Ectodermal cell (in vitro differentiated cells): ENCODE measurements around the gene VPS37B.
"Not testable (repeated sequence)": the region's sequence is repeated elsewhere in the genome, so short reads cannot be mapped to it uniquely, and the experiment has no call there.

Experiments
- H3K27ac ChIP-seq: 2 replicates; pipeline ENCODE4 v1.7.0; 2013; ENCODE audit warnings: mild to moderate bottlenecking, low read depth, low read length; ENCODE audit not compliant: insufficient read depth, poor library complexity, severe bottlenecking
- H3K27me3 ChIP-seq: 2 replicates; pipeline ENCODE4 v1.7.0; 2013; ENCODE audit warnings: mild to moderate bottlenecking, low read length; ENCODE audit not compliant: insufficient read depth, control insufficient read depth, poor library complexity, severe bottlenecking
- H3K36me3 ChIP-seq: one replicate; pipeline ENCODE4 v1.7.0; 2013; ENCODE audit warnings: low read length; ENCODE audit not compliant: control insufficient read depth, insufficient read depth
- H3K4me1 ChIP-seq: one replicate; pipeline ENCODE4 v1.7.0; 2013; ENCODE audit warnings: low read length; ENCODE audit not compliant: control insufficient read depth, insufficient read depth
- H3K4me3 ChIP-seq: 2 replicates; pipeline ENCODE4 v1.7.0; 2013; ENCODE audit warnings: low read depth, low read length, control low read depth; ENCODE audit not compliant: insufficient read depth
- H3K9me3 ChIP-seq: 2 replicates; pipeline ENCODE4 v1.7.0; 2013; ENCODE audit warnings: mild to moderate bottlenecking, low read length, moderate library complexity; ENCODE audit not compliant: control insufficient read depth
- WGBS, 2 experiments: methylation state at CpG; one replicate each; pipeline ENCODE4 v1.1.7; 2013; ENCODE audit warnings: missing lambda C conversion rate in 2 of 2; 5-methylcytosine and 5-hydroxymethylcytosine counted together

The VPS37B gene

GRCh38 chr12:122892724-122893123, 3.2 kb downstream of the VPS37B start:
- not testable (repeated sequence) for H3K9me3 ChIP-seq, H3K36me3 ChIP-seq, H3K4me3 ChIP-seq, H3K27ac ChIP-seq
- Histone ChIP-seq H3K4me1 (peaks cover 24% of the 10 kb centered on the region), H3K27me3 (peaks cover 36% of the 10 kb centered on the region)
- 92 to 94% methylated on average over 9 of the region's 9 CpGs for WGBS, 2 experiments

DNA sequence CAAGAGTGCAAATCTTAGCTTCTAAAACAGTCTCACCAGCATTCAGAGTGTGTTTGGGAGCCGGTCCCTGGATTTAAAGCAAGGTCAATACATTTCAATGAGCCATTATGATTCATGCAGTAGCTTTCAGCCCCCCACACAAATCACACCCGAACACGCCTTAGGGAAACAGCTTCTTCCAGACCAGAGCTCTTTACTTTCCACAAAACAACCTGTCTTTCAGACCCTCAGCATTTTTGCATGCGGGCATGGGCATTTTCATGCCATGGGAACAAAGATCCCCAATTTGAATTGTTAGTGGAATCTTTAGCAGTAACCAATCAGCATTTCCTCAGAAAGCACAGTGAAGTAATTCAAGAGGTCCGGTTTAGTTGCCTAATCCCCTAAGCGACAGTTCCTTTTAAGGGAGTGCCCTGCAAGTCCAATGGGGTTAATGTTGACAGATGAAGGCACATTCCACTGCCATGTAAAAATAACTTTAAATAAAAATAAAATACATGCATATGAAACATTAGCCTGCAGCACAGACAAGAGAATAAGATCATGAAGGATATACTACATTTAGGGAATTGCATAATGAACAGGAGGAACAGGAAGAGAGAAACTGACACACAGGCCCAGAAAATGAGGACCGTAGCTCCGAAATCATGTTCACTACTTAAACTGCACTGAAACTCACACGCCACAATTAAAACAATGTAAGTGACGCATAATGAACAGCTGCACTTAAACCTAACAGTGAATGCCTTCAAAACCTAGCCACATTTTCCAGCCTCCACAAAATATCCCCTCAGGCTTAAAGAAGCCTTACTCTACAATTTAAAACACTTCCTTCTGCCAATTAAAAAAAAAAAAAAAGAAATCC, 4.0 kb downstream of the VPS37B start:
- Histone ChIP-seq H3K4me3 (peak overlapping the region; percentile 8), H3K27ac (peak overlapping the region; percentile 72)
- 16 to 24% methylated on average over 10 of the region's 10 CpGs for WGBS, 2 experiments

DNA sequence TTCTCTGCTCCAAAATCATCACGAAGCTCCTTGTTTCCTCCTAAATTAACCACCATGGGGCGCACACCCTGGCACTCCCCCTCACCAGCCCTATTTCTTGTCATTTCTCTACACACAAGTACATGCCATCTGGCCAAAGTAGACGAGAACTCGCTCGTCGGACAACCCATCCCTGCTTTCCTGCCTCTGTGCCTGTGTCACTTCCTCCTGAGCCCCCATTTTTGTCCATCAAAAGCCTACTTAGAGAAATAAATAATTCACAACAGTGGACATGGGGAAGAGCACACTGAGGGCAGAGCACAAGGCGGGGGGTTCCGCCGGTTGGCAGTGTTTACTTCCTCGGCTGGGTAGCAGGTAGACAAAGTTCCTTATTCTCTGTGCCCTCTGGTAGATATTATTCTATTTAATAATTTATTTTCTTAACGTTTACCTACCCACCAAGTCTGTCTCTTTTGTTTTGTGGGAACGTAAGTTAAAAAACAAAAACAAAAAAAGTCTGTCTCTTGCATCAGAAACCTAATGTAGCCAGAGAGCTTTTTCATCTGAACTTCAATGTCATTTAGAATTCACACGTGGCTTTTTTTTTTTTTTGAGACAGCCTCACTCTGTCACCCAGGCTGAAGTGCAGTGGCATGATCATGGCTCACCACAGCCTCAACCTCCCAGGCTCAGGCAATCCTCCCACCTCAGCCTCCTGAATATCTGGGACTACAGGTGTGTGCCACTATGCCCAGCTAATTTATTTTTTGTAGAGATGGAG, 6.0 kb downstream of the VPS37B start:
- 87 to 88% methylated on average over 12 to 13 of the region's 13 CpGs for WGBS, 2 experiments
- Histone ChIP-seq H3K36me3 (no peaks in the 10 kb centered on the region), H3K27me3 (peaks cover 9% of the 10 kb centered on the region), H3K4me3 (no peak overlapping the region), H3K9me3 (no peaks in the 10 kb centered on the region), H3K27ac (no peak overlapping the region), H3K4me1 (peaks cover 29% of the 10 kb centered on the region)

More for the DNA sequence above, 4.0 kb downstream of the VPS37B start:
- peaks cover 28% of the 10 kb centered on the region for H3K27me3 ChIP-seq
- peaks cover 29% of the 10 kb centered on the region for H3K4me1 ChIP-seq
- no peaks in the 10 kb centered on the region for H3K36me3 ChIP-seq
- H3K9me3 ChIP-seq, result no peaks in the 10 kb centered on the region

DNA sequence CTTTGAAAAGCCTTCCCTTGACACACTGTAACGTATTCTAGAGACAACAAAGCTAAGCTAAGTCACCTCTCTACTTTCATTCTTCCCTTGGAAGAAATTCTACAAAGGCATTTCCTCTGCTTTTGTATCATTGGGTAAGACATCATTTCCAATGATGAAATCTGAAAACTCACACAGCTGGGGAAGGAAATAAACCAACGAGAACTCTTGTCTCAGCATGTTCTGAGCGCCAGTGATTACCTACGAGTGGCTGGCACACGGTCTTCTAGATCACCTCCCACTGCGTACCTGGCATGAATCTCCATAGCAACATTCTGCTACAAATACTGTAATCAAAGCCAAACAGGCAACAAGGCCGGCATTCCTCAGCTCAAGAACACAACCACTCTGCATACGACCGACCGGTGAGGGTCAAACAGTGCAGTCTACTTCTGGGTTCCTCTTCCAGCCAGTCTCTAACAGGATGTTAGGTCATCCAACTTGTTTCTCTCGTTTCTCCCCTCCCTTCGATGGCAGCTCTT, 7.6 kb downstream of the VPS37B start:
- Histone ChIP-seq H3K36me3 (no peaks in the 10 kb centered on the region), H3K4me3 (no peak overlapping the region), H3K27me3 (peaks cover 4% of the 10 kb centered on the region), H3K27ac (no peak overlapping the region), H3K9me3 (no peaks in the 10 kb centered on the region), H3K4me1 (peaks cover 29% of the 10 kb centered on the region)
- 60 to 66% methylated on average over 12 of the region's 12 CpGs for WGBS, 2 experiments

- no peak overlapping the region for H3K4me3 ChIP-seq
- 92 to 94% methylated on average over 4 to 5 of the region's 5 CpGs for WGBS, 2 experiments
- peaks cover 8% of the 10 kb centered on the region for H3K27me3 ChIP-seq
- peaks cover 29% of the 10 kb centered on the region for H3K4me1 ChIP-seq
- no peaks in the 10 kb centered on the region for H3K36me3 ChIP-seq
- no peak overlapping the region for H3K27ac ChIP-seq
- H3K9me3 ChIP-seq, result no peaks in the 10 kb centered on the region
These were observed 8.1 kb downstream of the VPS37B start for GRCh38 chr12:122887819-122888212.

DNA sequence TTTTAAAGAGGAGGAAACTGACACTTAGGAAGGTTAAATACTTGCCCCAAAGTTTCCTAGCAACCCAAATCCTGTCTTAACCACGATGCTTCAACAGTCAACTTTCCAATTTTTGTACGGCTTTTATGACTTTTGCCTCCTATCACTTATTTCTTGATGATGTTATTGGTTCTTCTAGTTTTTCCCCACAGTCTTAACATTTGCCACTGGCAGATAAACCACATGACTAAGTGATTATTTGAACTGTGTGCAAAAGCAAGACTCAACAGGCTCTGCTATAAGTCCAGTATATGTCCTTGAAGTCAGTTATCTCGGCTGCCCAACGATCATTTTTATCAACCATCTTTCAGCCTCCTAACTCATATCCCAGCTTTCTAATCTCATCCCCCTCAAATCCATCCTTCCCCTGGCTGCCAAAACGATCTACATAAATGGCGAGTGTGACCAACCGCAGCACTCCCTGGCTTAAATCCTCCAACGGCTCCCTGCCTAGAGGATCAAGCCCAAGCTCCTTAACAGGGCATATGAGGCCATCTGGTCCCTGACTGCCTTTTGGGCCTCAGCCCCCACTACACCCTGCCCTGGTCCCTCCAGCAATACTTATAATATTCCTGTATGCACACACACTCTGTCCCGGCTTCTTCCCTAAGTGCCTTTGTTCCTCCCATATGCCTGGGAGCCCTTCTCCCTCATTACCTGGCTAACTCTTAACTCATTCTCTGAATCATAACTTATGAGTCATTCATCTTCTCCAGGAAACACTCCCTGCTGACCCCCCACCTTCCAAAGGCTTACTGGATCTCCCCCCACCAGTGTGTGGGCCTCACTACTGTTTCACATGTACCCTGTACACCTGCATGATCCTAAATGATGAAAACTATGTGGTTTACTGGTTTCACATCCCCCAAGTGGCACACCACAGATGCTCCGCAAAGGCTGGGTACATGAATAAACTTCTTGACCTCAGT, 8.8 kb downstream of the VPS37B start:
- 73 to 76% methylated on average over 10 of the region's 10 CpGs for WGBS, 2 experiments
- H3K27me3 ChIP-seq, result peaks cover 15% of the 10 kb centered on the region

GRCh38 chr12:122886161-122886560, 9.8 kb downstream of the VPS37B start:
- 91% methylated on average over 8 of the region's 8 CpGs for WGBS, 2 experiments
- Histone ChIP-seq H3K27ac (no peak overlapping the region), H3K36me3 (no peaks in the 10 kb centered on the region), H3K27me3 (peaks cover 23% of the 10 kb centered on the region), H3K4me1 (peaks cover 20% of the 10 kb centered on the region), H3K9me3 (no peaks in the 10 kb centered on the region), H3K4me3 (no peak overlapping the region)

More for the DNA sequence above, 8.8 kb downstream of the VPS37B start:
- Histone ChIP-seq H3K4me3 (no peak overlapping the region), H3K36me3 (no peaks in the 10 kb centered on the region), H3K4me1 (peaks cover 26% of the 10 kb centered on the region), H3K9me3 (no peaks in the 10 kb centered on the region), H3K27ac (no peak overlapping the region)

GRCh38 chr12:122884860-122885259, 11.1 kb downstream of the VPS37B start:
- Histone ChIP-seq H3K4me3 (no peak overlapping the region), H3K36me3 (no peaks in the 10 kb centered on the region), H3K27ac (no peak overlapping the region), H3K9me3 (no peaks in the 10 kb centered on the region), H3K27me3 (peaks cover 36% of the 10 kb centered on the region), H3K4me1 (peaks cover 31% of the 10 kb centered on the region)
- 100% methylated on average over 1 to 2 of the region's 4 CpGs for WGBS, 2 experiments

- Histone ChIP-seq H3K27me3 (peaks cover 42% of the 10 kb centered on the region), H3K4me1 (peaks cover 31% of the 10 kb centered on the region)
These were observed 11.7 kb downstream of the VPS37B start for GRCh38 chr12:122884091-122884826.

More at GRCh38 chr12:122884091-122884826, 11.7 kb downstream of the VPS37B start:
- Histone ChIP-seq H3K4me3 (no peak overlapping the region), H3K36me3 (no peaks in the 10 kb centered on the region), H3K9me3 (no peaks in the 10 kb centered on the region), H3K27ac (no peak overlapping the region)
- WGBS, 2 experiments, result 91 to 94% methylated on average over 6 of the region's 6 CpGs
